Measurements from ENCODE around the gene PLCZ1.

GRCh38 chr12:18643681-18644080 is 94.1 kb downstream of the PLCZ1 start:
- TF ChIP-seq, protein P1, sequence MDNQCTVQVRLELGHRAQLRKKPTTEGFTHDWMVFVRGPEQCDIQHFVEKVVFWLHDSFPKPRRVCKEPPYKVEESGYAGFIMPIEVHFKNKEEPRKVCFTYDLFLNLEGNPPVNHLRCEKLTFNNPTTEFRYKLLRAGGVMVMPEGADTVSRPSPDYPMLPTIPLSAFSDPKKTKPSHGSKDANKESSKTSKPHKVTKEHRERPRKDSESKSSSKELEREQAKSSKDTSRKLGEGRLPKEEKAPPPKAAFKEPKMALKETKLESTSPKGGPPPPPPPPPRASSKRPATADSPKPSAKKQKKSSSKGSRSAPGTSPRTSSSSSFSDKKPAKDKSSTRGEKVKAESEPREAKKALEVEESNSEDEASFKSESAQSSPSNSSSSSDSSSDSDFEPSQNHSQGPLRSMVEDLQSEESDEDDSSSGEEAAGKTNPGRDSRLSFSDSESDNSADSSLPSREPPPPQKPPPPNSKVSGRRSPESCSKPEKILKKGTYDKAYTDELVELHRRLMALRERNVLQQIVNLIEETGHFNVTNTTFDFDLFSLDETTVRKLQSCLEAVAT (IDR thresholded peaks at IDR 0.05), result no peak
- TF ChIP-seq HDAC3 (IDR thresholded peaks at IDR 0.05; ENCODE audit: borderline replicate concordance, partially characterized antibody), result no peak
- TF ChIP-seq POLR2AphosphoS5 (IDR thresholded peaks at IDR 0.05; ENCODE audit: control insufficient read depth, insufficient read depth, low read depth, low read length), result no peak
- TF ChIP-seq ERF (CRISPR knock-in tag; IDR thresholded peaks at IDR 0.05), result no peak
- no peak for TF ChIP-seq ZFX (CRISPR knock-in tag; IDR thresholded peaks at IDR 0.05)
- no peak for TF ChIP-seq CEBPZ (IDR thresholded peaks at IDR 0.05; ENCODE audit: borderline replicate concordance, low read depth, low read length)
- TF ChIP-seq EZH2 (IDR thresholded peaks at IDR 0.05; ENCODE audit: borderline replicate concordance, low read depth, low read length), result no peak
- no peak for TF ChIP-seq CTCF (IDR thresholded peaks at IDR 0.05 in 2 of 3, conservative IDR thresholded peaks at IDR 0.05 in 1 of 3; ENCODE audit: insufficient read depth in 2 of 3, low read depth in 1 of 3, low read length in 3 of 3)
- no peak for TF ChIP-seq POLR2A (conservative IDR thresholded peaks at IDR 0.05)
- TF ChIP-seq JUN (IDR thresholded peaks at IDR 0.05; ENCODE audit: borderline replicate concordance, low read depth, low read length), result no peak
- no peak for TF ChIP-seq JUN (CRISPR knock-in tag; IDR thresholded peaks at IDR 0.05; ENCODE audit: borderline replicate concordance)
